ENCODE data around the gene DEGS2. TPM values are rescaled to one million over a fixed set of nuclear protein-coding genes. Genes with fewer than 3 reads are reported as not detected.
"Not testable (repeated sequence)": the region's sequence is repeated elsewhere in the genome, so short reads cannot be mapped to it uniquely, and the experiment has no call there.

The DEGS2 gene
- total RNA-seq, 1 experiment from 2014 or later: not detected

DNA sequence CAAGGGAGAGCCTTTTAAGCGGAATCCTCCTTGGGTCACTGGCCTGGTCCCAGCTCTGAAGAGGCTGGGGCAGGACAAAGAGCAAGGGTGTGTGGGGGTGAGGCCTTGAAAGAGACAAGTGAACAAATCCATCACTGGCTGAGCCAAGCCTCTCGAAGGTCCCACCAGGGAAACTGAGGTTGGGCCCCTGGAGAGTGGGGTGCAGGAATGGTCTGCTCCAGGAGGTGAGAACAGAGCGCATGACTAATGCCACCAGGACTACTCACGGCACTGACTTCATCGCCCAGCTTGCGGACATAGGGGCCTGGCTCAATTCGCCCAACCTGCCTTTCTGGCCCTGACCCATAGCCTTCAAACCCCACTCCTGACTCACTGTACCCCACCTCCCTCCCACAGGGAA is 19.2 kb upstream of the DEGS2 start:
- DNase-seq (ENCODE audit: low read depth): no peak

- no peak for DNase-seq (ENCODE audit: low read depth)
Measured at GRCh38 chr14:100176811-100177327, 17.4 kb upstream of the DEGS2 start.

- DNase-seq (ENCODE audit: low read depth): no peak
Measured at GRCh38 chr14:100173353-100173752, 13.9 kb upstream of the DEGS2 start.

DNA sequence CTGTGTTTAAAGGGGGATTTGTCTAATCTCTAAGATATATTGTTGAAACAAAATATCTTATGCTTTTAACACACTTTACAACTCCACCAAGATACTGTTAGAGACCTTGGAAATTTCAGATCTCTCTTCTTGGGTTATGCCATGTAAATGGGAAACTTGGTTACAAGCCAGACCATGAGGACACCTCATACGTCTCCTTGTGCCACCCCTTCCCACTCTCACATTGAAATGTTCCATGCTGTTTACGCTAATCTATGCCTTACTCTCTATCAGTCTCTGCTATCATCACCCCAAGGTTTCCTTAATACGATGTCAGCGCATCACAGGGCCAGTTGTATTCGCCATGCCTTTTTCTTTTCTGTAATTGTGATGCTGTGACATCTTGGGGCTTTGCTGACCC is 13.4 kb upstream of the DEGS2 start:
- DNase-seq (ENCODE audit: low read depth): no peak

DNA sequence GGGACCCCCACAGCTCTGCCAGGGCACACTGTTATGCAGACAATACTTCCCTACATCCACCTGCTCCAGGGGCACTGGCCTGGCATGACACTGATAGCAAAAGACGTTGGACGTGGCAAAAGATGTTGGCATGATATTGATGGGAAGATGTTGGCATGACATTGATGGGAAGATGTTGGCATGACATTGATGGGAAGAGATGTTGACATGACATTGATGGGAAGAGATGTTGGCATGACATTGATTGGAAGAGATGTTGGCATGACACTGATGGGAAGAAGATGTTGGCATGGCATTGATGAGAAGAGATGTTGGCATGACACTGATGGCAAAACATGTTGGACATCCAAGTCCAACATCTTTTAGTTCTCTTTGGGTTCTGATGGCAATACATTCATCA is 11.4 kb upstream of the DEGS2 start:
- no peak for DNase-seq (ENCODE audit: low read depth)

DNA sequence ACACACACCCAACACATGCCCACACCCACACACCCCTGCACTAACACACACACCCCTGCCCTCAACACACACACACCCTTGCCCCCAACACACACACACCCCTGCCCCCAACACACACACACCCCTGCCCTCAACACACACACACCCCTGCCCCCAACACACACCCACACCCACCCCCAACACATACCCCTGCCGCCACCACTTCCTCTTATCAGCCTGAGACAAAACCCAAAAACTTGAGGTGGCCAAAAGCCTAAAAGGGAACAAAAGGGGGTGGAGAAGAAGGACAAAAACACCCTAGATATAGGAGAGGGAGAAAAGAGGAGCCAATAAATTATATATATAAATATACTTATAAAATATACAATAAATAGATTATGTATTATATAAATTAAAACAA is 9.1 kb upstream of the DEGS2 start:
- DNase-seq (ENCODE audit: low read depth): no peak

DNA sequence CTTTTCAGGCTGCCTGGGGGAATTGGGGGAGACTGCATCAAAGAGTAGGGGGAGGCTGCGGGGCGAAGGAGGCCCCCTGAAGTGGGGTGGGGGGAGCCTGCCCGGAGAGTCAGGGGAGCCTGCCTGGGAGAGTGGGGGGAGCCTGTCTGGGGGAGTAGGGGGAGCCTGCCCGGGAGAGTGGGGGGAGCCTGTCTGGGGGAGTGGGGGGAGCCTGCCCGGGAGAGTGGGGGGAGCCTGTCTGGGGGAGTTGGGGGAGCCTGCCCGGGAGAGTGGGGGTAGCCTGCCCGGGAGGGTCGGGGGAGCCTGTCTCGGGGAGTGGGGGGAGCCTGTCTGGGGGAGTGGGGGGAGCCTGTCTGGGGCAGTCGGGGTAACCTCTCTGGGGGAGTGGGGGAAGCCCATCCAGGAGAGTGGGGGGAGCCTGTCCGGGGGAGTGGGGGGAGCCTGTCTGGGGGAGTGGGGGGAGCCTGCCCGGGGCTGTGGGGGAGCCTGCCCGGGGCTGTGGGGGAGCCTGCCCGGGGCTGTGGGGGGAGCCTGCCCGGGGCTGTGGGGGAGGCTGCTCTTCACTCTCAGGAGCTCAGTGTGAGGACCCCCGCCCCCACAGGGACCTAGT is 6.5 kb upstream of the DEGS2 start:
- DNase-seq (ENCODE audit: low read depth): no peak

- no peak for DNase-seq (ENCODE audit: low read depth)
Measured at GRCh38 chr14:100165376-100165775, 5.9 kb upstream of the DEGS2 start.

DNA sequence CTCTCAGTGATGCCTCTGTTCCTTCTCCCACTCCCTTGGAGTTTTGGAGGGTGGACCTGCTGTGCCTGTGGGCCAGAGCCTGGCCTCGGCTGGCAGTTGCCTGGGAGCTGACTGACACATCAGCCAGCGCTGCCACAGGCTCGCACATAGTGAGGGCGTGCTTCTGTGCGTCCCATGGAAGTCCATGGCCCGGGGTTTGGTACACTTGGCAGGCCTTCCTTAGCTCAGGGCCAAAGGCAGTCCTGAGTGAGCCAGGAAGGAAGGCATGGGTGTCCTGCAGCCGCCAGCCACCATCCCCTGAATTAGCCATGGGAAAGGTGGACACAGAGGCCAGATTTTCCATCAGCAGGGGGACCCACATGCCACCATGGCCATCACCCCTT is 1.1 kb upstream of the DEGS2 start:
- no peak for DNase-seq (ENCODE audit: low read depth)

GRCh38 chr14:100159865-100160533 is 554 bp upstream of the DEGS2 start:
- DNase-seq (ENCODE audit: low read depth): no peak

GRCh38 chr14:100158566-100159093 is 815 bp downstream of the DEGS2 start:
- DNase-seq (ENCODE audit: low read depth): no peak

- DNase-seq (ENCODE audit: low read depth): not testable (repeated sequence)
Measured at GRCh38 chr14:100157548-100158232, 1.8 kb downstream of the DEGS2 start.

DNA sequence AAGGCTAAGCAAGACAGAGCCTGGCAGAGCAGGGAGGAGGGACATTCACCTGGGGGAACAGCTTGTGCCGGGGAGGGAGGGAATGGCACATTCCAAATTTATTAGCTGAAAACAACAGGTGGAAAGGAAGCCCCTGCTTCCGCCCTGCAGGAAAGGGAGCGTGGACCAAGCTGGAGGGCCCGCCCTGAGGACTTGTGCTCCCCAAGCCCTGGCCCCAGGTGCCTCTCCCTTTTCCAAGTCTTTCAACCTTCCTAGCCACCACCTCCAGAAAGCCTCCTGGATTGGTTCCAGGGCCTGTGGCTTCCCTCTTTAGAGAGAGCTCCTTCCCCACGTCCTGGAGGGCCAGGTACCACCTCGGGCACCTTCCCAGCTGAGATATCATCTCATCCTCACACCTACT is 2.7 kb downstream of the DEGS2 start:
- no peak for DNase-seq (ENCODE audit: low read depth)

- no peak for DNase-seq (ENCODE audit: low read depth)
Measured at GRCh38 chr14:100155756-100156616, 3.5 kb downstream of the DEGS2 start.

- no peak for DNase-seq (ENCODE audit: low read depth)
Measured at GRCh38 chr14:100155049-100155621, 4.3 kb downstream of the DEGS2 start.

DNA sequence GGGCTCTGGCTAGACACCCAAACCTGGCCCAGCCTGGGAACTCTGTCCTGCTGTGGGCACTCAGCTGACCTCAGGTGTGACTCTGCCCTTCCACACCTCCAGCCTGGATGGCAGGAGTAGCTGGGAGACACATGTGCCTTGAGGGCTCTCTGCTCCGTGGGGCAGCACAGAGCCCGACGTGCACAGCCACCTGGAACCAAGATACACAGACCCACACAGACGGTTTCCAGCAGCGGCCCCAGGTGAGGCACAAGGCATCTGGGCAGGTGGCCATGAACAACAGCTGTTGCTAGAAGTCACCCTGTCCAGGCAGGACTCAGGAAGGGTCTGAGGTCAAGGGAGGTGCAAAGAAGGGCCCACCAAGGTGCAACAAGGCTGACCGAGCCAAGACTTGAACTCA is 5.9 kb downstream of the DEGS2 start:
- no peak for DNase-seq (ENCODE audit: low read depth)

GRCh38 chr14:100152091-100152490 is 7.4 kb downstream of the DEGS2 start:
- no peak for DNase-seq (ENCODE audit: low read depth)

GRCh38 chr14:100150932-100151587 is 8.4 kb downstream of the DEGS2 start:
- DNase-seq (ENCODE audit: low read depth): no peak

DNA sequence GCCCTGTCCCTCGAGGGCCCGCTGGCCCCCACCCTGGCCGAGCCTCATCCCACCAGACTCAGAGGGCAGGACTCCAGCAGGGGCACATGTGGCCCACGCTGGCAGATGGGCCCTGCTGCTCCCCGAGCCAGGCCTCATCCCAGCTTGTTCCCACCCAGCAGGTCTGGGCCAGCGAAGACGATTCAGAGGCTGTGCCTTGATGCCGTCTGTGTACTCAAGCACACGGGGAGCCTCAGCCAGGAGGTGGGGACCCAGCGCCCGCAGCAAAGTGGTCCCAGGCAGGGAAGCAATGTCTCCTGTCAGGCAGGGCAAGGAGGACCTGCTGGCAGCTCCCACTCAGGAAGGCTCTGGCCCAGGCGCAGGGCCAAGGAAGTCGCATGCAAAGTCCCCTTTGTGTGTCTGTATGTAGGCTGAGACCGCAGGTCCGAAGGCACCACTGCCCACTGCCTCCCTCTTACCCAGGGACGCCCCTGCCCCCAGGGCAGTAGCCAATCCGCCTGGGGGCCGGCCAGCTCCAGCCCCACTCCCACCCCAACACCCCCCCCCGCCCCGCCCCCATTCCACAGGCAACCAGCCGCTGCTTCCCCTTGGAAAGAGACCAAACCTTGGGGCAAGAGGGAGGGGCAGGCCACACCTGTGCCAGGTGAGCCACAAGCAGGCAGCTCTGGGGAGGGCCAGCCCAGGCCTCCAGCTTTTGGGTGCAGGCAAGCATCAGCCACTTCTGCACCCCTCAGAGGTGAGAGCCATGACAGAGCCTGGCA is 9.4 kb downstream of the DEGS2 start:
- DNase-seq (ENCODE audit: low read depth): no peak

Measured in RPMI7951 (cell line).